Measurements from ENCODE around the gene TM2D3. TPM values are rescaled to one million over a fixed set of nuclear protein-coding genes. Genes with fewer than 3 reads are reported as not detected.
"Not testable (repeated sequence)": the region's sequence is repeated elsewhere in the genome, so short reads cannot be mapped to it uniquely, and the experiment has no call there.

TM2D3 gene
- total and polyA plus RNA-seq, 3 donors from 2014 or later, result 60.2 to 69.9 (median 69.5) TPM

DNA sequence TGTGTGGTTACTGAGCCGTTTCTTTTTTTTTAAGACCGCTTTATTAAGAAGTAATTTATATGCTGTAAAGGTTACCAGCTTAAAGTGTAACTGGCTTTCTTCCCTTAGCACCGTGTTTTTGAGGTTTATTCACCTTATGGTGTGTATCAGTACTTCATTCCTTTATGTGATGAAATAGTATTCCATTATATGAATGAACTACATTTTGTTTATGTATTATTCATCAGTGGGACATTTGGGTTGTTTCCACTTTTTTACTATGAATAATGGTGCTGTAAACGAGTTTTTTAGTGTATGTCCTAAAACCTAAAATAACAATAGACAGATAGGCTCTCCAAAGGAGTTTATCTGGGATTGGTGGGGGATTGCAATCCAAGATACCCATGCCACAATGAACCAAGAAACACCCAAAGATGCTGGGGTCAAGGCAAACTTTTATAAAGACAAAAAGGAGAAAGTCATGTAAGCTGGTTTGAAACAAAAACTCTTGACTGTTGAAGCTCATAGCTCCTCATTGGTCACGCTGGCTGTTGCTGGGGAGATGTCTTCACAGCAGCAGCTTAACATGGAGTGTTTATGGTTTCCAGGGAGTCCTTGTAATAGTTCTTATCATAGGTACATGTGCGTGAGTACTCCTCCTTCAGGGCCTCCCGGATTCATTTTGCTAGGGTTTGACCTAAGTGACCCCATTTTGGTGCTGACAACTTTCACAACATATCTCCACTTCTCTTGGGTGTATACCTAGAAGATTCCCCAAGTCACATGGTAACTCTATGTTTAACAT is 16.0 kb downstream of the TM2D3 start:
- H3K27ac ChIP-seq, result no peak overlapping the region
- H3K9me3 ChIP-seq, result no peaks in the 10 kb centered on the region
- no peaks in the 10 kb centered on the region for H3K27me3 ChIP-seq
- H3K36me3 ChIP-seq (ENCODE audit: low read depth, missing control alignments), result no peaks in the 10 kb centered on the region
- TF ChIP-seq, protein P1, sequence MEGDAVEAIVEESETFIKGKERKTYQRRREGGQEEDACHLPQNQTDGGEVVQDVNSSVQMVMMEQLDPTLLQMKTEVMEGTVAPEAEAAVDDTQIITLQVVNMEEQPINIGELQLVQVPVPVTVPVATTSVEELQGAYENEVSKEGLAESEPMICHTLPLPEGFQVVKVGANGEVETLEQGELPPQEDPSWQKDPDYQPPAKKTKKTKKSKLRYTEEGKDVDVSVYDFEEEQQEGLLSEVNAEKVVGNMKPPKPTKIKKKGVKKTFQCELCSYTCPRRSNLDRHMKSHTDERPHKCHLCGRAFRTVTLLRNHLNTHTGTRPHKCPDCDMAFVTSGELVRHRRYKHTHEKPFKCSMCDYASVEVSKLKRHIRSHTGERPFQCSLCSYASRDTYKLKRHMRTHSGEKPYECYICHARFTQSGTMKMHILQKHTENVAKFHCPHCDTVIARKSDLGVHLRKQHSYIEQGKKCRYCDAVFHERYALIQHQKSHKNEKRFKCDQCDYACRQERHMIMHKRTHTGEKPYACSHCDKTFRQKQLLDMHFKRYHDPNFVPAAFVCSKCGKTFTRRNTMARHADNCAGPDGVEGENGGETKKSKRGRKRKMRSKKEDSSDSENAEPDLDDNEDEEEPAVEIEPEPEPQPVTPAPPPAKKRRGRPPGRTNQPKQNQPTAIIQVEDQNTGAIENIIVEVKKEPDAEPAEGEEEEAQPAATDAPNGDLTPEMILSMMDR (IDR thresholded peaks at IDR 0.05), result no peak
- TF ChIP-seq POLR2A (IDR thresholded peaks at IDR 0.05), result no peak
- DNase-seq, result no peak
- no peak overlapping the region for H3K4me3 ChIP-seq
- intact Hi-C loops (cut with DNase I; ENCODE audit: low total_unique reads), result no loop called here
- WGBS, 2 donors, result 86 to 87% methylated on average over 7 of the region's 7 CpGs
- peaks cover 5% of the 10 kb centered on the region for H3K4me1 ChIP-seq

DNA sequence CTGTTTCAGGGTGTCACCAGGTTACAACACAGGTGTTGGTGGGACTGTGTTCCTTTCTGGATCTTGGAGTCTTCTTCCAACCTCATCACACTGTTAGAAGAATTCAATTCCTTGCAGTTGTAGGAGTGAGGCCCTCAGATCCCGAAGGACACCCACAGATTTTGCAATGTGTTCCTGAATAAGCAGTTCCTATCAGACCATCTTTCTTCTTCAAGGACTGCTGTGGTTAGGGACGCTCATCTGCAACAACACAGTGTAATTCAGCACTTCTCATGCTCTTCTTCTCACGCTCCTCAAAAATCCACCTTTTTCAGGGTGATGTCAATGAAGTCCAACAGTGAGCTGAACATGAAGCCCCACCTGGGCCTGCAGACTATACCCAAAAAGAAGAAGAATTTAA is 18.8 kb downstream of the TM2D3 start:
- no peak overlapping the region for H3K27ac ChIP-seq
- H3K27me3 ChIP-seq, result no peaks in the 10 kb centered on the region
- DNase-seq, result no peak
- H3K9me3 ChIP-seq, result no peaks in the 10 kb centered on the region
- TF ChIP-seq POLR2A (IDR thresholded peaks at IDR 0.05), result no peak
- TF ChIP-seq, protein P1 (IDR thresholded peaks at IDR 0.05), result no peak
- no peak overlapping the region for H3K4me3 ChIP-seq
- intact Hi-C loops (cut with DNase I; ENCODE audit: low total_unique reads), result no loop called here
- no peaks in the 10 kb centered on the region for H3K4me1 ChIP-seq
- no peaks in the 10 kb centered on the region for H3K36me3 ChIP-seq (ENCODE audit: low read depth, missing control alignments)
- WGBS, 2 donors, result 41 to 52% methylated on average over 3 of the region's 3 CpGs

DNA sequence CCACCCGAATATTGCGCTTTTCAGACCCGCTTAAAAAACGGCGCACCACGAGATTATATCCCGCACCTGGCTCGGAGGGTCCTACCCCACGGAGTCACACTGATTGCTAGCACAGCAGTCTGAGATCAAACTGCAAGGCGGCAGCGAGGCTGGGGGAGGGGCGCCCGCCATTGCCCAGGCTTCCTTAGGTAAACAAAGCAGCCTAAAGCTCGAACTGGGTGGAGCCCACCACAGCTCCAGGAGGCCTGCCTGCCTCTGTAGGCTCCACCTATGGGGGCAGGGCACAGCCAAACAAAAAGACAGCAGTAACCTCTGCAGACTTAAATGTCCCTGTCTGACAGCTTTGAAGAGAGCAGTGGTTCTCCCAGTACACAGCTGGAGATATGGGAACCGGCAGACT is 25.5 kb downstream of the TM2D3 start:
- H3K27ac ChIP-seq; H3K4me3 ChIP-seq; H3K27me3 ChIP-seq; H3K36me3 ChIP-seq (ENCODE audit: low read depth, missing control alignments); DNase-seq; intact Hi-C loops (cut with DNase I; ENCODE audit: low total_unique reads); H3K9me3 ChIP-seq; H3K4me1 ChIP-seq: not testable (repeated sequence)
- 90 to 100% methylated on average over 4 to 15 of the region's 15 CpGs for WGBS, 2 donors

DNA sequence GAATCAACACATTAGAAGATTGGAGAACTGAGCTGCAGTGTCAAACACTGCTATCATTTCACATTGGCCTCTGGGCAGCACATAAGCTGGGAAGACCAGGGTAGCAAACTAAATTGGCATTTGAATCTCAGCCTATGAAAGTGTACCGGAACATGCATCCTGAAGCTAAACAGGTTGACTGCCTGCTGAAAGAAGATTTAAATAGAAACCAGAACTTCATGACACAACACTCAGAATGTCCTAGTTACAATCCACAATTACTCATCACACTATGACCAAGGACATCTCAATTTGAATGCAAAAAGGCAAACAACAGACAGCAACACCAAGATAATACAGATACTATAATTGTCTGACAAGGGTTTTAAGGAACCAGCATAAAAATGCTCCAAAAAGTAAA is 26.2 kb downstream of the TM2D3 start:
- no peaks in the 10 kb centered on the region for H3K36me3 ChIP-seq (ENCODE audit: low read depth, missing control alignments)
- no peak for DNase-seq
- intact Hi-C loops (cut with DNase I; ENCODE audit: low total_unique reads), result no loop called here
- no peak overlapping the region for H3K4me3 ChIP-seq
- no peak for TF ChIP-seq POLR2A (IDR thresholded peaks at IDR 0.05)
- TF ChIP-seq, protein P1 (IDR thresholded peaks at IDR 0.05), result no peak
- H3K27ac ChIP-seq, result no peak overlapping the region
- H3K9me3 ChIP-seq, result no peaks in the 10 kb centered on the region
- H3K27me3 ChIP-seq, result no peaks in the 10 kb centered on the region
- WGBS, 2 donors, result 95 to 100% methylated on average over 1 of the region's 1 CpG
- H3K4me1 ChIP-seq, result no peaks in the 10 kb centered on the region

DNA sequence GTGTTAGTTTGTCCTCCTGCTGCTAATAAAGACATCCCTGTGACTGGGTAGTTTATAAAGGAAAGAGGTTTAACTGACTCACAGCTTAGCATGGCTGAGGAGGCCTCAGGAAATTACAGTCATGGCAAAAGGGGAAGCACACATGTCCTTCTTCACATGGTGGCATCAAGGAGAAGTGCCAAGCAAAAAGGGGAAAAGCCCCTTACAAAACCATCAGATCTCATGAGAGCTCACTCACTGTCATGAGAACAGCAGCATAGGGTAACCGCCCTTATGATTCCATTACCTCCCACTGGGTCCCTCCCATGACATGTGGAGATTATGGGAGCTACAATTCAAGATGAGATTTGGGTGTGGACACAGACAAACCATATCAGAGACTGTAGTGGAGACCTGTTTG is 27.0 kb downstream of the TM2D3 start:
- Histone ChIP-seq H3K4me3 (no peak overlapping the region), H3K4me1 (no peaks in the 10 kb centered on the region), H3K36me3 (ENCODE audit: low read depth, missing control alignments) (no peaks in the 10 kb centered on the region), H3K27ac (no peak overlapping the region), H3K9me3 (no peaks in the 10 kb centered on the region), H3K27me3 (no peaks in the 10 kb centered on the region)
- TF ChIP-seq POLR2A (IDR thresholded peaks at IDR 0.05), result no peak
- TF ChIP-seq, protein P1 (IDR thresholded peaks at IDR 0.05), result no peak
- intact Hi-C loops (cut with DNase I; ENCODE audit: low total_unique reads), result no loop called here
- no peak for DNase-seq
- WGBS, 2 donors, result 100% methylated on average over 1 of the region's 1 CpG
